ENCODE data around the gene B3GNT8. TPM values are rescaled to one million over a fixed set of nuclear protein-coding genes. Genes with fewer than 3 reads are reported as not detected.
A peak's percentile ranks its signal among the peaks of the same experiment; 100 is the strongest.

The B3GNT8 gene
- total RNA-seq, 1 experiment from 2014 or later: 3.7 TPM

- Mint-ChIP-seq H3K36me3 (ENCODE audit: insufficient read depth, unreplicated experiment) (peaks cover 16% of the 10 kb centered on the region), H3K9me3 (ENCODE audit: unreplicated experiment) (no peaks in the 10 kb centered on the region), H3K27me3 (ENCODE audit: insufficient read depth, unreplicated experiment) (no peaks in the 10 kb centered on the region), H3K4me3 (ENCODE audit: unreplicated experiment) (peak within 1 kb of the TSS; percentile 99), H3K4me1 (ENCODE audit: low read depth, unreplicated experiment) (peaks cover 15% of the 10 kb centered on the region), H3K27ac (ENCODE audit: unreplicated experiment) (peak within 1 kb of the TSS; percentile 100)
- Histone ChIP-seq H3K9me3 (no peaks in the 10 kb centered on the region), H3K4me1 (0 out of 2 replicates have a peak, but pooled peaks cover 6% of the 10 kb centered on the region), H3K27me3 (replicated peaks; ENCODE audit: control insufficient read depth, insufficient read depth, low read length) (no peaks in the 10 kb centered on the region; the same call in 1 of the 2 replicates), H3K4me3 (ENCODE audit: low read depth, low read length) (peak within 1 kb of the TSS; percentile 97), H3K36me3 (ENCODE audit: control insufficient read depth, insufficient read depth, low read length) (peaks cover 1% of the 10 kb centered on the region; the same call in 1 of the 2 replicates)
- intact Hi-C loops (cut with micrococcal nuclease; ENCODE audit: unreplicated experiment): loop anchor here (1.0 kb wide), 2 partner anchors 30 to 33 kb away; partner anchors contain the start of genes B3GNT8 and B9D2
- CTCF ChIA-PET: interaction anchor here (0.6 kb wide), 1 partner anchor 1957 kb away, joined by 5 read pairs; no protein-coding TSS in a partner anchor
- POLR2A ChIA-PET: interaction anchor here (1.0 to 1.3 kb wide), 2 partner anchors 42 kb away, joined by 3 to 4 read pairs; partner anchors contain the start of gene DMAC2
- DNase-seq: peak; percentile 99 to 100
- no peak for TF ChIP-seq CTCF (IDR thresholded peaks at IDR 0.05; ENCODE audit: insufficient read depth in 1 of 2, low read depth in 1 of 2, low read length in 1 of 2, severe bottlenecking in 1 of 2, unreplicated experiment in 1 of 2)
- BruUV-seq (replicated peaks): TSS peak; percentile 70
These were observed 29.8 kb downstream of the B3GNT8 start, which contains the start of the genes BCKDHA and EXOSC5 for GRCh38 chr19:41397086-41398049. Gene BCKDHA, plus strand, starts transcription at chr19:41397818. Its CDS starts 10 bp downstream, at chr19:41397828. Gene EXOSC5, minus strand, starts transcription at chr19:41397359. Its CDS starts 31 bp downstream, at chr19:41397328.

GRCh38 chr19:41395355-41395754 lies 31.8 kb downstream of the B3GNT8 start:
- Histone ChIP-seq H3K9me3 (no peaks in the 10 kb centered on the region), H3K36me3 (ENCODE audit: control insufficient read depth, insufficient read depth, low read length) (peaks cover 1% of the 10 kb centered on the region), H3K4me3 (ENCODE audit: low read depth, low read length) (no peak overlapping the region), H3K4me1 (0 out of 2 replicates have a peak, but pooled peaks cover 6% of the 10 kb centered on the region), H3K27me3 (replicated peaks; ENCODE audit: control insufficient read depth, insufficient read depth, low read length) (no peaks in the 10 kb centered on the region; the same call in 1 of the 2 replicates)
- no peak for TF ChIP-seq CTCF (IDR thresholded peaks at IDR 0.05; ENCODE audit: insufficient read depth in 1 of 2, low read depth in 1 of 2, low read length in 1 of 2, severe bottlenecking in 1 of 2, unreplicated experiment in 1 of 2)
- H3K36me3 Mint-ChIP-seq (ENCODE audit: insufficient read depth, unreplicated experiment): peaks cover 29% of the 10 kb centered on the region
- no peak for DNase-seq
- POLR2A ChIA-PET: no interaction called here
- no TSS peak for BruUV-seq (replicated peaks)
- CTCF ChIA-PET: interaction anchor here (0.6 kb wide), 1 partner anchor 16 kb away, joined by 6 read pairs; no protein-coding TSS in a partner anchor
- peaks cover 15% of the 10 kb centered on the region for H3K4me1 Mint-ChIP-seq (ENCODE audit: low read depth, unreplicated experiment)
- no peaks in the 10 kb centered on the region for H3K27me3 Mint-ChIP-seq (ENCODE audit: insufficient read depth, unreplicated experiment)
- no peaks in the 10 kb centered on the region for H3K9me3 Mint-ChIP-seq (ENCODE audit: unreplicated experiment)
- no peak overlapping the region for H3K4me3 Mint-ChIP-seq (ENCODE audit: unreplicated experiment)
- intact Hi-C loops (cut with micrococcal nuclease; ENCODE audit: unreplicated experiment): no loop called here
- no peak overlapping the region for H3K27ac Mint-ChIP-seq (ENCODE audit: unreplicated experiment)

GRCh38 chr19:41392775-41393174 lies 34.4 kb downstream of the B3GNT8 start:
- CTCF ChIA-PET: no interaction called here
- Mint-ChIP-seq H3K27ac (ENCODE audit: unreplicated experiment) (no peak overlapping the region), H3K36me3 (ENCODE audit: insufficient read depth, unreplicated experiment) (peaks cover 46% of the 10 kb centered on the region), H3K4me3 (ENCODE audit: unreplicated experiment) (no peak overlapping the region), H3K4me1 (ENCODE audit: low read depth, unreplicated experiment) (peaks cover under 1% of the 10 kb centered on the region), H3K27me3 (ENCODE audit: insufficient read depth, unreplicated experiment) (no peaks in the 10 kb centered on the region), H3K9me3 (ENCODE audit: unreplicated experiment) (no peaks in the 10 kb centered on the region)
- BruUV-seq (replicated peaks): no TSS peak
- POLR2A ChIA-PET: no interaction called here
- DNase-seq: no peak
- TF ChIP-seq CTCF (IDR thresholded peaks at IDR 0.05; ENCODE audit: insufficient read depth in 1 of 2, low read depth in 1 of 2, low read length in 1 of 2, severe bottlenecking in 1 of 2, unreplicated experiment in 1 of 2): no peak
- H3K36me3 ChIP-seq (ENCODE audit: control insufficient read depth, insufficient read depth, low read length): peaks cover 1% of the 10 kb centered on the region
- intact Hi-C loops (cut with micrococcal nuclease; ENCODE audit: unreplicated experiment): no loop called here
- H3K27me3 ChIP-seq (replicated peaks; ENCODE audit: control insufficient read depth, insufficient read depth, low read length): no peaks in the 10 kb centered on the region
- H3K4me1 ChIP-seq: no peaks in the 10 kb centered on the region
- no peak overlapping the region for H3K4me3 ChIP-seq (ENCODE audit: low read depth, low read length)
- no peaks in the 10 kb centered on the region for H3K9me3 ChIP-seq

Data from Caco-2 (cell line).